RWPE1 (cell line): ENCODE results near the gene TBC1D24.

ENCODE experiments used
- CTCF ChIA-PET: fragments of 350-600 bp; sonication (Branson Sonifier 250); formaldehyde crosslinking; extraction: SDS; loops from one replicate; lab custom pipeline; 2021; lab: Yijun Ruan, JAX
- POLR2A ChIA-PET: fragments of 400-600 bp; formaldehyde crosslinking; extraction: SDS; loops from one replicate; lab custom pipeline; 2020; ENCODE audit warnings: antibody characterized with exemption; ENCODE audit not compliant: low non-redundant PET; lab: Yijun Ruan, JAX
- DNase-seq: peaks from one replicate; pipeline ENCODE4 v3.0.0; 2012; ENCODE audit warnings: low spot score
- H3K27ac ChIP-seq: fragments of 450-650 bp; 2 replicates; pipeline ENCODE4 v1.5.1; 2017
- CTCF ChIP-seq: fragments of 450-650 bp; conservative IDR thresholded peaks from 2 replicates; pipeline ENCODE4 v1.5.1; 2017; ENCODE audit warnings: low read depth, mild to moderate bottlenecking

Gene TBC1D24

GRCh38 chr16:2518823-2519710 is 44.1 kb downstream of the TBC1D24 start:
- CTCF ChIA-PET = no interaction called here
- POLR2A ChIA-PET = no interaction called here
- no peak for TF ChIP-seq CTCF
- H3K27ac ChIP-seq = peak overlapping the region; percentile 95
- DNase-seq = no peak

GRCh38 chr16:2519711-2520080 is 44.8 kb downstream of the TBC1D24 start:
- CTCF ChIA-PET = no interaction called here
- POLR2A ChIA-PET = interaction anchor here (1.5 kb wide), 1 partner anchor 12 kb away, joined by 6 read pairs; the partner anchor contains the start of gene CEMP1
- no peak for TF ChIP-seq CTCF
- DNase-seq = no peak
- peak overlapping the region; percentile 95 for H3K27ac ChIP-seq

- DNase-seq = peak; percentile 84
- ChIA-PET CTCF (no interaction called here), POLR2A (interaction anchor here (0.8 to 1.5 kb wide), 2 partner anchors 11 to 52 kb away, joined by 3 to 6 read pairs; partner anchors contain the start of gene CEMP1)
- peak within 1 kb of the TSS; percentile 95 for H3K27ac ChIP-seq
- no peak for TF ChIP-seq CTCF
Observed at GRCh38 chr16:2520097-2520783, 45.3 kb downstream of the TBC1D24 start, which contains the start of gene AMDHD2. AMDHD2 (plus strand) TSS chr16:2520371; CDS start chr16:2520459, 88 bp downstream.

- ChIA-PET POLR2A (interaction anchor here (0.8 to 1.5 kb wide), 2 partner anchors 11 to 52 kb away, joined by 3 to 6 read pairs; partner anchors contain the start of gene CEMP1), CTCF (no interaction called here)
- no peak for TF ChIP-seq CTCF
- DNase-seq = peak; percentile 86
- H3K27ac ChIP-seq = peak overlapping the region; percentile 95
Observed at GRCh38 chr16:2520784-2521531, 46.0 kb downstream of the TBC1D24 start.

GRCh38 chr16:2523801-2524231 is 48.9 kb downstream of the TBC1D24 start:
- ChIA-PET POLR2A (no interaction called here), CTCF (no interaction called here)
- TF ChIP-seq CTCF = no peak
- peak overlapping the region; percentile 95 for H3K27ac ChIP-seq
- no peak for DNase-seq
